ENCODE data around the gene MYH15. TPM values are rescaled to one million over a fixed set of nuclear protein-coding genes. Genes with fewer than 3 reads are reported as not detected.

Gene MYH15
- total RNA-seq = under 0.01 and 0.07 TPM in 2 replicates

GRCh38 chr3:108510496-108510895, at the start of gene MYH15:
Gene MYH15 (minus strand): TSS chr3:108510596. CDS start chr3:108510530, 66 bp downstream.

Other genes with a start within 250 kb of the MYH15 start
- gene HHLA2, start 214.0 kb downstream of the MYH15 start, total RNA-seq = not detected in 2 replicates
- 1.4 and 2.1 TPM in 2 replicates for gene CIP2A, start 78.8 kb upstream of the MYH15 start, total RNA-seq
- gene DZIP3, start 79.1 kb upstream of the MYH15 start, total RNA-seq = 2.4 and 5.1 TPM in 2 replicates
- not detected in 2 replicates for gene RETNLB, start 246.8 kb upstream of the MYH15 start, total RNA-seq